Cerebellar nuclear complex (tissue), 1 donor: ENCODE data around the gene COL27A1.

Experiments
- DNase-seq, 2 experiments: peaks; one replicate each; lab custom pipeline; 2025; lab: John Stamatoyannopoulos, UW

The COL27A1 gene

GRCh38 chr9:114155263-114155994 is at the start of gene COL27A1:
COL27A1 (plus strand) TSS chr9:114155537; CDS start chr9:114155951, 414 bp downstream.
- DNase-seq, result peak in 1 of 2 experiments; percentile 59

DNA sequence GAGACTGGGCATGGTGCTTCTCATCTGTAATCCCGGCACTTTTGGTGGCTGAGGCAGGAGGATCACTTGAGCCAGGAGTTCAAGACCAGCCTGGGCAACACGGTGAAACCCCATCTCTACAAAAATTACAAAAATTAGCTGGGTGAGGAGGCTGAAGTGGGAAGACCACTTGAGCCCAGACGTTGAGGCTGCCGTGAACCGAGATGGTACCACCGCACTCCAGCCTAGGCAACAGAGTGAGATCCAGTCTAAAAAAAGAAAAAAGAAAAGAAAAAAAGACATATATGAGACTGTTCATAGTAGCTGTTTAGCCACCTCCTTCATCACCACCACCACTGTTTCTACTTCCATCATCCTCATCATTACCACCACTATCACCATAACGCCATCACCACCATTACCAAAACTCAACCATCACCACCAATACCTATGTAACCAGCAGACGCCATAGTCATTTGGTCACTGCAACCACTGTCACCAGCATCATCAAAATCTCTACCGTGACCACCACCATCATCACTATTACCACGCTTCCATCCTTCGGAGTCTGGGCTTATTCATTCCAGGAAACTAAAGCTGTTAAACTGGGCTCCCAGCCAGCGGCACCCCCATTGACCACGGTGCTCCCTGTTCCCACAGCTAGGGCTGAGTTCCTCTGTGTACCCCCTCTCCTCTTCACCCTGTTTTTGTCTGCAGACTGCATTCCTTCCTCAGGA is 47.9 kb upstream of the COL27A1 start:
- DNase-seq, result no peak

DNA sequence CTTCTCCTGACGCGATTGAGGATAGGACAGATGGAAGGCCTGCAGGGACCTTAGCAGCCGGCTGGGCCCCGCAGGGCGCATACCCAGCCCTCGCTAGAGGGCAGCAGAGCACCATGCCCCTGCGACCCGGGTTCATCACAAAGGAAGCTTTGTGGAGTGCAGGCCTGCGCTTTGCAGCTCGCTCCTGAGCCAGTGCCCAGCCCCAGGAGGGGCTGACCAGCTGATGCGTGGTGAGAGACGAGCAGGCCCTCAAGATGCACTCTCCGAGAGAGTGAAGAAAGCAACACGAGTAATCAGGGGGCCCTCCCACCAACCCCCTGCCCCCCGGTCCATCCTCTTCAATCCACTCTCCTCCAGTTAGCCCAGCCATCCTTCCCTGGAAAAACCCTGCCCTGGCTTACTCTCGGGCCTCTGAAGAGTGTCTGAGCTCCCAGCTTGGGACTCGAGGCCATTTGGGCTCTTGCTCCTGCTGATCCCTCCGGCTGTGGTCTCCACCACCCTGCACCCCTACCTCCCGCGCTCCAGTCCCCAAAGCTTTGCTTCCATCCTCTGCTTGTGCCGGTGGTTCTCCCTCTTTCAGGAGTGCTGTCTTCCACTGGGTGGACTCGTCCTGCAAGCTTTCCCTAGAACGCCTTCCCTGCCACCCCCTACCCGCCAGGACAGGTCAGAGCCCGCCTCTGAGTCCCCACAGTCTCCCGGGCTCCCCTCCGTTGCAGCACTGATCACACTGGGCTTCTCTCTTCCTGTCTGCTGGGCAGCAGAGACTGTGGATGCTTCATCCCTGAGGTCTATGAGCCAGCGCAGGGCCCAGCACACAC is 47.1 kb upstream of the COL27A1 start:
- no peak for DNase-seq

- no peak for DNase-seq
These were observed 46.2 kb upstream of the COL27A1 start for GRCh38 chr9:114109124-114109523.

DNA sequence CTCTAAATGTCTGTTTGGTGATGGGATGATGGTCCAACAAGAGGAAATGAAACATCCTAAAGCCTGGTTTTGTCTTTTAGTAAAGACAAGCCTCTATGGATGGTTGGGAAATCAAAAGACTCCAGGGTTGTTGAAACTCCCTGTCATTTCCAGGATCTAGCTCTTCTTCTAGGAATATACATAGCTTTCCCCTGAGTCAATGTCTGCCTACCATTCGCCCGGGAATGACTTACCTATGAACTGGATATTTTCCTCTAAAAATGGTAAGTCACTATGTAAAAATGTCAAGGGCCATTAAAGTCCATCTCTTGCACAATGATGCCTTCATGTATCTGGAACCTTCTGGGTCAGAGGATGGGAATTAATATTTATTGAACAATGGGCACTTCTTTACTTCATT is 45.2 kb upstream of the COL27A1 start:
- DNase-seq, result no peak

DNA sequence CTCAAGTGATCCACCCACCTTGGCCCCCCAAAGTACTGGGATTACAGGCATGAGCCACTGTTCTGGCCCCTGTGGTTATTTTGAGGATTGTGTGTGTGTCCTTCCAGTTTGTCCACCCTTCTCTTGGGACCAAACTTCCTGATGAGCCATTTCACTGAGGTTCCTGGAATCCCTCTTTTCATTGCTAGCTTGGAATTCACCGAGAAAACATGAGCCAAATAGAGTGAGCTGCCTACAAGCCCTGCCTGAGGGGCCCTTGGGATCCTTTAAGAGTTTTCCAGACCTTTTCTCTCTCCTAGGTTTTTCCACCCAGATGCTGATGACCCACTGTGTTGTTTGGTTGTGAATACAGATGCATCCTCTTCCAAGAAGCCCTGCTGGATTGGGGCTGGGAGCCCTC is 43.0 kb upstream of the COL27A1 start:
- no peak for DNase-seq

DNA sequence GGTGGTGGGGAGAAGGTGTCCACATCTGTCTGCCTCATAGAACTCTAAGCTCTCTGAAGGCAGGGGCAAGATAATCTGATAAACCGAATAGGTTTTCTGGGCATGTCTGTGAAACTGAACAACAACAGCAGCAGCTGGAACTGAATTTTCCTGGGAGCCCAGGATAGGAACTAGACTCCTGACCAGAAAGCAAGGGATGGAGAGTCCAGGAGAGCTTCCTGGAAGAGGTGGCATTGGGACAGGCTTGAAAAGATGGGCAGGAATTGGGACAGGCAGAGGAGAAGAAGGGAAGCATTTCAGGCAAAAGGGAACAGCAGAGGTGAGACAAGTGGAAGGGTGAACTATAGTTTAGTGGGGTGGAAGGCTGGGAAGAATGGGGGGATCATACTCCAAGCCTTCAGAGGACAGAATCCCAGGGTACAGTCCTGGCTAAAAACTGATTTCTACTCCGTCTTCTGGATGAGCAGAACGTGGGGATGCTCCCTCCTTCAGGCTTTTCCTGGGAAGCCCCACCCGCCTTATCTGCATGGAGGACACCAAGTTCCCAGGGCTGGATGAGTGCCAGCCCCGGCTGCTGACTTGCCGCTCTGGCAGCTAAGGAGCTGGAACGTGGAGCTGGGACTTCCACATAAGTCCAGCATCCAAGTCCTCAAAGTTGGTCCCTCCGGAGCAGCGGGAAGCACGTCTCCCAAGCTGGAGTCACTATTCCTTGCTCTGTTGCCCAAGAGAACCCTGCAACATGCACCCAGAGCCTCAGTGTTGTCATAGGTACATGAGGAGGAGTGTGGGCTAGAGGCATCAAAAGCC is 42.4 kb upstream of the COL27A1 start:
- no peak for DNase-seq

GRCh38 chr9:114114364-114114763 is 41.0 kb upstream of the COL27A1 start:
- no peak for DNase-seq

GRCh38 chr9:114115654-114116125 is 39.6 kb upstream of the COL27A1 start:
- no peak for DNase-seq

- DNase-seq, result no peak
These were observed 39.1 kb upstream of the COL27A1 start for GRCh38 chr9:114116126-114116747.

DNA sequence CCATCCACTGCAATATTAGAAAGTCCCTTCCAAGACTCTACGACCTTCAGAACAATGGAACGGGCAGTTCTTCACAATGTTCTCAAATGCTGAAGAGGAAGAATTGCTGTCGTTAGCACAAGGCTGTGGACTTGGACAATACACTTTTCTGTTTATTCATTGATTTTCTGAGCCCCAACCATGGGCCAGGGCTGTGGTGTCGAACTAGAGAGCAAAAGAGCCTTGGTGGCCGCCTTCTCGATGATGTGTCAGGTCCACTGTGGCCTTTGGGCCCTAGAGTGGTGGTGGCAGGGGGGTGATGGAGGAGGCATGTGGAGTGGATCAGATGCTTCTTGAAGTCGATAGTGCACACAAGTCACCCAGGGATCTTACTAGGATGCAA is 37.7 kb upstream of the COL27A1 start:
- no peak for DNase-seq

GRCh38 chr9:114117996-114118830 is 37.1 kb upstream of the COL27A1 start:
- no peak for DNase-seq

DNA sequence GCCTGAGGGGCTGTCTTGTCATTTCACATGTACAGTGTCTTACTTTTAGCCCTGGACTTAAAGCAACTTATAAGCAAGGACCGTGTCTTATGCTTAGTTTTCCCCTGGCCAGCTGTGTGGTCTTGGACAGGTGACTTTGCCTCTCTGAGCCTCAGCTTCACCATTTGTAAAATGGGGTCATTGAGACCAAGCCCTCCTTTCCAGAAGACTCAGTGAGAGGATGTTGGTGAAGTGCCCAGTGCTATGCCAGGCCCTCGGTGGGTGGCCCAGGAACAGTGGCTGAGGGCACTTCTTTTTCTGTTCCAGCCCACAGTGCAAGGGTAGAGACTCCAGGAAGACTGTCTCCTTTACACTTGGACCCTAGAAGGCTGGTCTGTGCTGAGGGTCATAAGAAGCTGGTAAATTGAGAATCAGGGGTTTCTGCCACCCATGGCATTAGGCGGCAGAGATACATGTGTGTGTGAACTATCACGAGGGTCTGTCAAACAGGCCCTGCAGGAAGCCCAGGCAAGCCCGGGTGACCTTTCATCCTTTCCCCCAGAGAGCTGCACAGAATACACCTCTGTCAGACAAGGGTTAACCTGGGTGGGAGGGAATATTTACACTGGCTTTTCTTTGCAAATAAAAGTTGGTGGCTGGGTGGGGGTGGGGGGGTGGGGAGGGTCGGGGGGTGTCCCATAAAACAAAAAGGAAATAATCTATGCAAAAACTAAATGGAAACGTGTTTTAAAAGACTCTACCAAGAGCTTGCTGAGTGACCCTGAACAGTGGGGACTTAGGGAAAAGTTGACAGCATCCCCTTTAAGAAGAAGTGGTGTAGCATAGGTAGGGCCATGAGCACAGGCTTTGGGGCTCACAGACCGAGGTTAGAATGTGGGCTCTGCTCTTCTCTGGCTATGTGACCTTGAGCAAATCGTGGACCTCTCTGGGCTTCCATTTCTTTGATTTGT is 35.8 kb upstream of the COL27A1 start:
- DNase-seq, result no peak

GRCh38 chr9:114120192-114121014 is 34.9 kb upstream of the COL27A1 start:
- DNase-seq, result no peak

DNA sequence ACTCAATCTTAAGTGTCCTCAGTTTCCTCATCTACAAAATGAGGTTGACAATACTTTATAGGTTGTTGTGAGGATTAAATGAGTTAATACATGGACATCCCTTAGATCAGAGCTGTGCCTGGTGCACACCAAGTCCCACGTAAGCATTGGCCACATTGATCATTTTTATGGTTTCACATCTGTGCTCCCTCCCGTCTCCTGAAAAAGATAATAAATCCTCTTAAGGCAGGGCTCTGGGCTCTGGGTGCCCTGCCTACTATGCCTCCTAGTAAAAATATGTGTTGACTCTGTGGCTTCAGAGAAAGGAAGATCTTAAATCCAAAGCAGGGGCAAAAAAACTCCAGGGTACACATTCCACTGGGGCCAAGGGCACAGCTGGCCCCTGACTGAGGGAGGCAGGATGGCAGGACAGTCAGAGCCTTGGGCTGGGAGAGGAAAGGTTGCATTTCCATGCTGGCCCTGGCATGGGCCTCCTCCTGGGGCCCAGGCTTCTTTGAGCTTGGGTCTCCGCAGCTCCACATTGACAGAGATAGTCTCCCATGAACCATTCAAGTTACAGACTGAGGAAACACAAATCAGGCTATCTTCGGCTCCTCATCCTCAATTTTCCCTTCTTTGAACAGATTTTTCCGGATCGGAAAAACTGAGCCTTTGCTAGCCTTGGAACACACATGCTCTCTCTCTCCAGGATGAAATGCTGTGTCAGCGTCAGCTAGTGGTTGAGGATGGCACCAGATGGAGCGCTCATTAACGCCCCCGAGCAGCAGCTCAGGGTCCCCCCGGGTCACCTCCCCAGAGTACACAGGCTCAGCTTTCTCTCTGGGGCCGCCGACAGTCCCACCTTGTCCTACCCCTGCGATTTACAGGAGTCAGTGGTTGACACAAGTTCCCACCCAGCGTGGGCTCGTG is 33.9 kb upstream of the COL27A1 start:
- no peak for DNase-seq

DNA sequence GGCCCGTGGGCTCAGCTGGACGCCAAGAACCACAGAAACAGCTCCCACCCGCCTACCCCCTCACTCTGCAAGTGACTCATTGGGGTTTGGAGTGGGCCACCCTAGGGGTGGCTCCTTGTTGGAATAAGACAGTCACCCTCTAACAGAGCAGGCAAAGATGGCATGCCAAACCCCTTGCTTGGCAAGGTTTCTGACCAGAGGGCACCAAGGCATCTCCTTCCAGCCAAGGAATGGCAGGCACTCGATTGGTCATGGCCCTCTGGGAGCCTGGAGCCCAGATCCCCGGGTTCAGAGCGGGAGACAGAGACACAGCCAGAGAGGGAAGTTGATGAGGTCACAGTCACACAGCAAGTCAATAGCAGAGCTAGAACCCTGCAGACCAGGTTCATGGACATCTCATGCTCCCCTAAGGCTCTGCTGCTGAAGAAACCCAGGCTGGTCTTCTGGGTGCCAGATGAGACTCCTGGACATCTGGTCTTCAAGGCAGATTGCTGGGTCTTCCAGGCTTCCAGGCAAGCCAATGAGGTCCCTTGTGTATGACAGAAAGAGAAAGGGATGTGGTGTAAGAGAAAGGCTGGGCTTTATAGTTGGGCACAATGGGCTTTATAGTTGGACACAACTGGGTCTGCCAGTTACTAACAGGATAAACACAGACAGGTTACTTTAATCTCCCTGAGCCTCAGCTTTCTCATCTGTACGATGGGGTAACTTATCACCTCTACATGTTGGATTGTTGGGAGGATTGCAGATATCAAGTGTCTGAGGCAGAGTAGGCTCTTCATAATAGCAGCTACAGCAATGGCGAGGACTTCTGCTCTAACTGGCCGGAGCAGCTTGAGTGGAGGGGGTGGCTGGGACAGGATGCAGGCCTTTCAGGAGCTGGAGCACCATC is 33.0 kb upstream of the COL27A1 start:
- DNase-seq, result no peak
